Fibroblast of lung (primary cell): ENCODE data around the gene GAS7.

ENCODE experiments used
- CTCF ChIP-seq, 2 donors: IDR thresholded peaks in 1 of 2; conservative IDR thresholded peaks in 1 of 2; 1 replicate in 1 of 2; 2 replicates in 1 of 2; pipeline ENCODE4 v1.5.1; 2011 to 2012; ENCODE audit warnings: low read length in 2 of 2, control low read depth in 1 of 2, inconsistent platforms in 1 of 2, low read depth in 1 of 2, mild to moderate bottlenecking in 1 of 2
- EZH2 ChIP-seq: IDR thresholded peaks from 2 replicates; pipeline ENCODE4 v1.5.1; 2012; ENCODE audit warnings: low read length, control low read depth, mild to moderate bottlenecking; ENCODE audit errors: missing control alignments

- TF ChIP-seq CTCF (conservative IDR thresholded peaks at IDR 0.05 in 1 of 2, IDR thresholded peaks at IDR 0.05 in 1 of 2; ENCODE audit: low read depth in 1 of 2, low read length in 2 of 2) = no peak
- no peak for TF ChIP-seq EZH2
Observed at GRCh38 chr17:10186771-10187410, 11.5 kb downstream of the GAS7 start.
